MM.1S (cell line): ENCODE results near the gene KHNYN.

Source experiments
- DNase-seq: peaks from one replicate; pipeline ENCODE4 v3.0.0-alpha.2; 2015
- H2AFZ ChIP-seq: fragments of 300-600 bp; sonication (generic); 2 replicates; pipeline ENCODE4 v1.6.0; 2016; ENCODE audit warnings: antibody characterized with exemption, low read length
- H3F3A ChIP-seq: fragments of 300-600 bp; sonication (generic); 2 replicates; pipeline ENCODE4 v1.6.1; 2016; ENCODE audit warnings: mild to moderate bottlenecking, antibody characterized with exemption, low read length, moderate library complexity, mixed read lengths; ENCODE audit not compliant: insufficient read depth
- H3K27ac ChIP-seq: fragments of 300-600 bp; sonication (generic); 2 replicates; pipeline ENCODE4 v1.5.1; 2016; ENCODE audit warnings: mild to moderate bottlenecking, low read length
- H3K27me3 ChIP-seq: fragments of 300-600 bp; sonication (generic); replicated peaks from 2 replicates; pipeline ENCODE4 v1.6.0; 2016; ENCODE audit warnings: low read length; ENCODE audit not compliant: insufficient read depth
- H3K36me3 ChIP-seq: fragments of 300-600 bp; sonication (generic); replicated peaks from 2 replicates; pipeline ENCODE4 v1.6.1; 2016; ENCODE audit warnings: mild to moderate bottlenecking, low read length, mixed read lengths; ENCODE audit not compliant: insufficient read depth
- H3K4me1 ChIP-seq: fragments of 300-600 bp; sonication (generic); 2 replicates; pipeline ENCODE4 v1.6.1; 2016; ENCODE audit warnings: low read length, mixed read lengths
- H3K4me2 ChIP-seq: fragments of 300-600 bp; sonication (generic); 2 replicates; pipeline ENCODE4 v1.6.0; 2016; ENCODE audit warnings: low read depth, low read length
- H3K4me3 ChIP-seq: fragments of 300-600 bp; sonication (generic); 2 replicates; pipeline ENCODE4 v1.5.1; 2016; ENCODE audit warnings: low read length, mixed read lengths
- H3K79me2 ChIP-seq: fragments of 300-600 bp; sonication (generic); 2 replicates; pipeline ENCODE4 v1.6.1; 2016; ENCODE audit warnings: mixed run types, low read length, mixed read lengths
- H3K9ac ChIP-seq: fragments of 300-600 bp; sonication (generic); 2 replicates; pipeline ENCODE4 v1.6.1; 2016; ENCODE audit warnings: low read length, mixed read lengths
- H3K9me2 ChIP-seq: fragments of 300-600 bp; sonication (generic); replicated peaks from 2 replicates; pipeline ENCODE4 v1.6.1; 2016; ENCODE audit warnings: mild to moderate bottlenecking, low read length, mixed read lengths; ENCODE audit not compliant: insufficient read depth
- H3K9me3 ChIP-seq: fragments of 300-600 bp; sonication (generic); replicated peaks from 2 replicates; pipeline ENCODE4 v1.6.1; 2016; ENCODE audit warnings: mild to moderate bottlenecking, low read length, mixed read lengths; ENCODE audit not compliant: insufficient read depth
- H4K20me1 ChIP-seq: fragments of 300-600 bp; sonication (generic); 2 replicates; pipeline ENCODE4 v1.6.1; 2016; ENCODE audit warnings: mild to moderate bottlenecking, low read length, moderate library complexity, mixed read lengths; ENCODE audit not compliant: insufficient read depth
- CTCF ChIP-seq: fragments of 300-600 bp; sonication (generic); IDR thresholded peaks from 2 replicates; pipeline ENCODE4 v1.5.1; 2016; ENCODE audit warnings: antibody characterized with exemption, low read length, mixed read lengths
- EZH2 ChIP-seq: fragments of 300-600 bp; sonication (generic); optimal IDR thresholded peaks from 2 replicates; pipeline ENCODE3; 2017; ENCODE audit warnings: low read depth, mild to moderate bottlenecking, antibody characterized with exemption, low read length, mixed read lengths
- EZH2phosphoT487 ChIP-seq: fragments of 300-600 bp; sonication (generic); IDR thresholded peaks from 2 replicates; pipeline ENCODE4 v1.6.1; 2018; ENCODE audit warnings: antibody characterized with exemption, low read length

The KHNYN gene

GRCh38 chr14:24388474-24389179, 41.1 kb upstream of the KHNYN start:
- DNase-seq: no peak
- no peaks in the 10 kb centered on the region for H3F3A ChIP-seq
- H3K79me2 ChIP-seq: no peaks in the 10 kb centered on the region
- H2AFZ ChIP-seq: no peak overlapping the region
- no peaks in the 10 kb centered on the region for H3K36me3 ChIP-seq
- H3K9ac ChIP-seq: no peak overlapping the region
- H3K9me3 ChIP-seq: no peaks in the 10 kb centered on the region
- TF ChIP-seq EZH2phosphoT487 (no peak), EZH2 (no peak), CTCF (no peak)
- H3K27me3 ChIP-seq: no peaks in the 10 kb centered on the region
- H3K4me2 ChIP-seq: no peak overlapping the region
- H3K9me2 ChIP-seq: no peaks in the 10 kb centered on the region
- H3K27ac ChIP-seq: no peak overlapping the region
- no peaks in the 10 kb centered on the region for H4K20me1 ChIP-seq
- H3K4me1 ChIP-seq: no peaks in the 10 kb centered on the region
- H3K4me3 ChIP-seq: no peak overlapping the region

GRCh38 chr14:24389226-24389848, 40.4 kb upstream of the KHNYN start:
- Histone ChIP-seq H3K9me2 (no peaks in the 10 kb centered on the region), H3K27me3 (no peaks in the 10 kb centered on the region), H2AFZ (no peak overlapping the region), H3F3A (no peaks in the 10 kb centered on the region), H3K4me2 (no peak overlapping the region), H3K79me2 (no peaks in the 10 kb centered on the region), H3K4me1 (no peaks in the 10 kb centered on the region), H3K9me3 (no peaks in the 10 kb centered on the region), H4K20me1 (no peaks in the 10 kb centered on the region), H3K27ac (no peak overlapping the region), H3K9ac (no peak overlapping the region), H3K36me3 (no peaks in the 10 kb centered on the region), H3K4me3 (no peak overlapping the region)
- no peak for DNase-seq
- no peak for TF ChIP-seq CTCF
- TF ChIP-seq EZH2phosphoT487: no peak
- no peak for TF ChIP-seq EZH2

- H4K20me1 ChIP-seq: no peaks in the 10 kb centered on the region
- no peak for DNase-seq
- H3K9me2 ChIP-seq: no peaks in the 10 kb centered on the region
- H3K27ac ChIP-seq: no peak overlapping the region
- H3K4me3 ChIP-seq: no peak overlapping the region
- H3K36me3 ChIP-seq: no peaks in the 10 kb centered on the region
- H3F3A ChIP-seq: no peaks in the 10 kb centered on the region
- H3K27me3 ChIP-seq: no peaks in the 10 kb centered on the region
- no peak for TF ChIP-seq EZH2
- TF ChIP-seq CTCF: no peak
- TF ChIP-seq EZH2phosphoT487: no peak
- H3K9ac ChIP-seq: no peak overlapping the region
- no peaks in the 10 kb centered on the region for H3K4me1 ChIP-seq
- H3K9me3 ChIP-seq: no peaks in the 10 kb centered on the region
- H2AFZ ChIP-seq: no peak overlapping the region
- no peaks in the 10 kb centered on the region for H3K79me2 ChIP-seq
- no peak overlapping the region for H3K4me2 ChIP-seq
These were observed 38.9 kb upstream of the KHNYN start for GRCh38 chr14:24390701-24391468.
